CD14-positive monocyte (primary cell): ENCODE measurements around the gene PAX6. TPM values are rescaled to one million over a fixed set of nuclear protein-coding genes. Genes with fewer than 3 reads are reported as not detected.

Experiments used
- DNase-seq, 3 donors: peaks; one replicate each; pipeline ENCODE4 v3.0.0-alpha.2; 2011 to 2022
- H2AFZ ChIP-seq: 2 replicates; pipeline ENCODE4 v1.6.0; 2012; ENCODE audit warnings: mild to moderate bottlenecking, low read depth, low read length, inconsistent platforms; ENCODE audit not compliant: insufficient read depth, poor library complexity, severe bottlenecking
- H3K27ac ChIP-seq, 2 donors: 1 replicate in 1 of 2; 2 replicates in 1 of 2; pipeline ENCODE4 v1.5.1; 2012 to 2013; ENCODE audit warnings: low read length in 2 of 2, control low read depth in 1 of 2, inconsistent platforms in 1 of 2, low read depth in 1 of 2, mild to moderate bottlenecking in 1 of 2
- H3K27me3 ChIP-seq, 2 donors: one replicate each; pipeline versions ENCODE4 v1.6.0 to v1.6.1; 2011 to 2013; ENCODE audit warnings: low read length in 2 of 2; ENCODE audit not compliant: control insufficient read depth in 2 of 2, insufficient read depth in 2 of 2
- H3K36me3 ChIP-seq, 2 donors: replicated peaks in 1 of 2; 1 replicate in 1 of 2; 2 replicates in 1 of 2; pipeline versions ENCODE4 v1.5.1 to v1.6.1; 2012 to 2013; ENCODE audit warnings: low read length in 2 of 2, control low read depth in 1 of 2, inconsistent platforms in 1 of 2, mild to moderate bottlenecking in 1 of 2; ENCODE audit not compliant: insufficient read depth in 2 of 2, control insufficient read depth in 1 of 2
- H3K4me1 ChIP-seq, 2 donors: 1 replicate in 1 of 2; 2 replicates in 1 of 2; pipeline versions ENCODE4 v1.5.1 to v1.6.1; 2012 to 2013; ENCODE audit warnings: low read length in 2 of 2, control low read depth in 1 of 2, inconsistent platforms in 1 of 2, mild to moderate bottlenecking in 1 of 2, moderate library complexity in 1 of 2; ENCODE audit not compliant: insufficient read depth in 2 of 2, control insufficient read depth in 1 of 2
- H3K4me2 ChIP-seq: replicated peaks from 2 replicates; pipeline ENCODE3; 2012; ENCODE audit warnings: low read length, moderate library complexity, mild to moderate bottlenecking; ENCODE audit not compliant: poor library complexity, severe bottlenecking; ENCODE audit errors: extremely low read depth
- H3K4me3 ChIP-seq, 3 experiments: fragments of 200-600 bp in 1 of 3; sonication (generic) in 1 of 3; replicated peaks in 1 of 3; 1 replicate in 2 of 3; 2 replicates in 1 of 3; pipeline ENCODE4 v1.5.1; 2011 to 2013; ENCODE audit warnings: low read length in 3 of 3, mild to moderate bottlenecking in 3 of 3, control low read depth in 2 of 3, low read depth in 2 of 3, inconsistent platforms in 1 of 3, moderate library complexity in 1 of 3
- H3K79me2 ChIP-seq: 2 replicates; pipeline ENCODE4 v1.6.0; 2012; ENCODE audit warnings: mild to moderate bottlenecking, control low read depth, inconsistent platforms, low read length, moderate library complexity; ENCODE audit not compliant: insufficient read depth
- H3K9ac ChIP-seq: 2 replicates; pipeline ENCODE4 v1.6.0; 2017; ENCODE audit warnings: low read length, mild to moderate bottlenecking; ENCODE audit not compliant: insufficient read depth, poor library complexity, severe bottlenecking
- H3K9me3 ChIP-seq, 2 donors: replicated peaks in 1 of 2; 1 replicate in 1 of 2; 2 replicates in 1 of 2; pipeline versions ENCODE4 v1.5.1 to v1.6.1; 2012 to 2013; ENCODE audit warnings: low read length in 2 of 2, control low read depth in 1 of 2; ENCODE audit not compliant: control insufficient read depth in 1 of 2, insufficient read depth in 1 of 2
- H4K20me1 ChIP-seq: 2 replicates; pipeline ENCODE4 v1.6.0; 2012; ENCODE audit warnings: mild to moderate bottlenecking, low read length, control low read depth, moderate library complexity; ENCODE audit not compliant: insufficient read depth
- H3K27ac Mint-ChIP-seq, 7 donors: one replicate each; pipeline ENCODE4 v1.8.0; 2020; ENCODE audit warnings: mild to moderate bottlenecking in 7 of 7, mixed read lengths in 7 of 7, moderate library complexity in 6 of 7, inconsistent platforms in 2 of 7
- H3K27me3 Mint-ChIP-seq, 3 donors: one replicate each; pipeline ENCODE4 v1.8.0; 2021 to 2022; ENCODE audit warnings: low read depth in 3 of 3, mild to moderate bottlenecking in 3 of 3, mixed read lengths in 3 of 3, moderate library complexity in 3 of 3, inconsistent platforms in 1 of 3
- H3K36me3 Mint-ChIP-seq, 2 donors: one replicate each; pipeline ENCODE4 v1.8.0; 2020; ENCODE audit warnings: mixed read lengths in 2 of 2, inconsistent platforms in 1 of 2, mild to moderate bottlenecking in 1 of 2
- H3K4me1 Mint-ChIP-seq: one replicate; pipeline ENCODE4 v1.8.0; 2020; ENCODE audit warnings: mild to moderate bottlenecking, mixed read lengths
- H3K4me3 Mint-ChIP-seq, 2 donors: one replicate each; pipeline ENCODE4 v1.8.0; 2020; ENCODE audit warnings: mild to moderate bottlenecking in 2 of 2, mixed read lengths in 2 of 2, moderate library complexity in 1 of 2
- H3K9me3 Mint-ChIP-seq, 7 donors: one replicate each; pipeline ENCODE4 v1.8.0; 2020 to 2022; ENCODE audit warnings: mixed read lengths in 7 of 7, mild to moderate bottlenecking in 6 of 7, moderate library complexity in 6 of 7, inconsistent platforms in 2 of 7
- CTCF ChIP-seq: fragments of 200-600 bp; IDR thresholded peaks from one replicate; pipeline ENCODE4 v1.8.0; 2022; ENCODE audit warnings: antibody characterized with exemption, mild to moderate bottlenecking
- WGBS: methylation state at CpG from one replicate; pipeline ENCODE4 v1.1.5; 2013; ENCODE audit warnings: missing lambda C conversion rate; ENCODE audit not compliant: insufficient coverage; 5-methylcytosine and 5-hydroxymethylcytosine counted together
- intact Hi-C, 2 donors: fragments of 100-400 bp; cut with micrococcal nuclease; formaldehyde crosslinking; loops; one replicate each; pipeline versions ENCODE4 v1.15.0 to v1.15.1; 2023
- polyA plus RNA-seq, 3 donors: library from polyadenylated mRNA; depleted of rRNA in 1 of 3; unstranded in 2 of 3; stranded (reverse) in 1 of 3; fragments of 300-500 nt in 2 of 3; fragments of >200 nt in 1 of 3; fragmentation: Illumina TruSeq in 2 of 3; gene quantifications; 1 replicate in 2 of 3; 2 replicates in 1 of 3; pipeline ENCODE4 v1.2.3, GENCODE V29; 2012 to 2021

The PAX6 gene
- polyA plus RNA-seq, 3 donors = not detected

GRCh38 chr11:31856248-31856647 is 45.1 kb upstream of the PAX6 start:
- Histone ChIP-seq H3K4me1 (no peaks in the 10 kb centered on the region), H4K20me1 (no peaks in the 10 kb centered on the region), H3K4me2 (no peak overlapping the region), H3K4me3 (no peak overlapping the region), H2AFZ (no peak overlapping the region), H3K9ac (no peak overlapping the region), H3K27me3 (peaks cover 2 to 5% of the 10 kb centered on the region in 2 donors), H3K27ac (no peak overlapping the region), H3K36me3 (no peaks in the 10 kb centered on the region), H3K79me2 (no peaks in the 10 kb centered on the region), H3K9me3 (no peaks in the 10 kb centered on the region)
- intact Hi-C loops = no loop called here
- no peak for TF ChIP-seq CTCF
- H3K4me1 Mint-ChIP-seq = no peaks in the 10 kb centered on the region
- H3K9me3 Mint-ChIP-seq = peaks cover 0 to 10% (median 6%) of the 10 kb centered on the region in 7 donors
- DNase-seq = no peak
- H3K36me3 Mint-ChIP-seq = no peaks in the 10 kb centered on the region
- peaks cover 1 to 18% (median 2%) of the 10 kb centered on the region in 3 donors for H3K27me3 Mint-ChIP-seq
- H3K4me3 Mint-ChIP-seq = no peak overlapping the region
- H3K27ac Mint-ChIP-seq = no peak overlapping the region

GRCh38 chr11:31855466-31855865 is 44.3 kb upstream of the PAX6 start:
- Histone ChIP-seq H4K20me1 (no peaks in the 10 kb centered on the region), H2AFZ (no peak overlapping the region), H3K4me1 (no peaks in the 10 kb centered on the region), H3K79me2 (no peaks in the 10 kb centered on the region), H3K36me3 (no peaks in the 10 kb centered on the region), H3K9ac (no peak overlapping the region), H3K9me3 (no peaks in the 10 kb centered on the region), H3K27me3 (peaks cover 2 to 5% of the 10 kb centered on the region in 2 donors), H3K27ac (no peak overlapping the region), H3K4me3 (no peak overlapping the region), H3K4me2 (no peak overlapping the region)
- Mint-ChIP-seq H3K27me3 (peaks cover 1 to 20% (median 6%) of the 10 kb centered on the region in 3 donors), H3K4me1 (no peaks in the 10 kb centered on the region), H3K27ac (no peak overlapping the region), H3K4me3 (no peak overlapping the region), H3K36me3 (no peaks in the 10 kb centered on the region), H3K9me3 (peaks cover 0 to 7% (median 3%) of the 10 kb centered on the region in 7 donors)
- no CpG with 5 or more reads among the region's 1 CpG for WGBS
- no peak for DNase-seq
- intact Hi-C loops = no loop called here
- TF ChIP-seq CTCF = no peak
